ENCODE results near the gene ICOS.

The ICOS gene, protein sequence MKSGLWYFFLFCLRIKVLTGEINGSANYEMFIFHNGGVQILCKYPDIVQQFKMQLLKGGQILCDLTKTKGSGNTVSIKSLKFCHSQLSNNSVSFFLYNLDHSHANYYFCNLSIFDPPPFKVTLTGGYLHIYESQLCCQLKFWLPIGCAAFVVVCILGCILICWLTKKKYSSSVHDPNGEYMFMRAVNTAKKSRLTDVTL

DNA sequence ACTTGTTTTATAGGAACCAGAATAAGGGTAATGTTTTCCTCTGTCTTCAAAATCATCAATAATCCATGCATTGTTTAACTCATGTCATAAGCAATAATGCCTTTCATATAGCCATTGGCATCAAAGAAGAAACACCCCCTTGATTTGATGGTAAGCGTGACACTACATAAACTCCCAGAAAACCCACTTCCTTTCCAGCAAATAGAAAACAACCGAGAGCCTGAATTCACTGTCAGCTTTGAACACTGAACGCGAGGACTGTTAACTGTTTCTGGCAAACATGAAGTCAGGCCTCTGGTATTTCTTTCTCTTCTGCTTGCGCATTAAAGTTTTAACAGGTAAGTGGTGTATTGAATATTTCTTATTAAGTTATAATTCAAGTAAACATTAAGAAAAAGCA, at the start of gene ICOS:
Gene ICOS, plus strand, starts transcription at position 229 of the 400 bp plus-strand sequence. Its CDS starts 52 bp downstream, at position 281.
- no peak for DNase-seq (ENCODE audit: low read depth)

DNA sequence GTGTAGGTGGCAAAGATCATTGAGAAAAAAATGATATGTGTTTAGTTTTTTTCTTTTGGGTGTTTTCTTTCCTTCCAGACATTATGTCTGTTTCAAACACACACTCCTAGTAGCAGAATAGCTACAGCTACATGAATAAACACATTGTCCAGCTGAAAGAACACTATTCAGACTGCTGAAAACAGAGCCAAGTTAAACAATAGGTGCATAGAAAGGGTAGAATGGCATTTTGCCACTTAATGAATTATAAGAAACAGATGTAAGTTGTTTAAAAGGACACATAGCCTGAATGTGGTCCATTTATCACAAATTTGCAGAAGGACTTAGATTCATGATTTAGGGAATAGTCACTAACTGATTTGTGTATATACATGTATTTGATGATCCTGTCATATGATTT, 48.9 kb upstream of the ICOS start:
- DNase-seq (ENCODE audit: low read depth): no peak

DNA sequence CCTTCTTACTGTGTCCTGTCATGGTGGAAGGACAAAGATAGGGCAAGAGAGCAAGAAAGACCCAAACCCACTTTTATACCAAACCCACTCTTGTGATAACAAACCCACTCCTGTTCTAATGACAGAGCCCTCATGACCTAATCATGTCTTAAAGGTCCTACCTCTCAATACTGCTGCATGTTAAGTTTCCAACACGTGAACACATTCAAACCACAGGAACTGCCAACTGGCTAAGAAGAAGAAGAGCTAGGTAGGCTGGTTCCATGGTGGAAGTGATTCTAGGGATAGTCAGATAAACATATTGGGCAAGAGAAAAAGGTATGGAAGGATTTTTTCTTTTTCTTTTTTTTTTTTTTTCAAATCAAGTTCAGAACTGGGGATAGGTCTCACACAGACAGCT, 47.0 kb upstream of the ICOS start:
- DNase-seq (ENCODE audit: low read depth): no peak

DNA sequence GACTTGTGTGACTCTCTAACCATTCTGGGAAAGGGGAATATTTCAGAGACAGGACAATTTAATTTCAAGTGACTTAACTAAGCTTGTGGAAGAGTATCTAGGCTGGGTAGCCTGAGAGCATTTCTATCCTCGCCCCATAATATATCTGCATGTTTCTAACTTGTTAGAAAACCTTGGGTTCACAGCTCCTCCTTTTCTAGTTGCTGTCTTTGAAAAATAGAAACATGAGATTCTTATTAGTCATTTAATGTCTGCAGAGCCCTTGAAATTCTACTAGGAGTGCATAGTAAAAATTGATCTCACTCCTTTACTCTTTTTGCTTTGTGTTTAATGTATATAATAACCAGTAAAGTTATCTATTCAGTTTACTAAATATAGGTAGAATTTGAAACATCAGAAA, 46.6 kb upstream of the ICOS start:
- DNase-seq (ENCODE audit: low read depth): no peak

DNA sequence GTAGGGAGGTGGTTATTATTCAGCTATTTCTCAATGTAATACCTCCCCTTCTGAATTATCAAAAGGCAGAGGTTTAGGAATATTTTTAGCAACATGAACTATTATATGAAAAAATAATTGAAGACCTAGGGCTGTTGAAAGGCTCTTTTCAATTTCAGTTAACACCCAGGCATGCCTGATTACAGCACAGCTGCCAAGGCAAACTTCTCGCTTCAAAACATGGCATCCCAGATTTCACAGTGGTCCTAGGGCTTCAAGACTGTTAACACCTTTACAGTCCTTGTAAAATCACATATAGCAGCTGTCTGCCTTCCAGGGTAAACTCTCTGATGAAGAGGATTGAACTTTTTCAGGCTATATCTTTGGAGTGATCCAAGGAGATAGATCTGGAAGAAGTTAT, 45.8 kb upstream of the ICOS start:
- no peak for DNase-seq (ENCODE audit: low read depth)

DNA sequence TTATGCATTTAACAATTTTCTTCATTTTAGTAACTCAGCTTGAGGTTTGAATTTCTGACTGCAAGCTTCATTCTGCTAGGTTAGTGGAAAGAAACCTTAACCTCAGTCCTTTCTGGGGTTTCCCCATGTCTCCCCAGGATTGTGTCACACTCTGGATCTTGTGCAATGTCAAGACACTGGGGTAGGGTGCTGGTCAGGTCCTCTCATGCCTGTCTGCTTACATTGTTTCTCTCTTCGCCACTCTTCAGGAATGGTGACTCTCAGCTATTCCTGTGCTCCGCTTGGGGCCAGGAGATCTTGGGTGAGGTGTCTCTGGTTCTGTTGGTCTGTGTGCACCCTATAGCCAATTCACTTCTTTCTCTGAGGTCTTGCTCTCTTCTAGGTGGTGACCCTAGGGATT, 45.1 kb upstream of the ICOS start:
- DNase-seq (ENCODE audit: low read depth): no peak

DNA sequence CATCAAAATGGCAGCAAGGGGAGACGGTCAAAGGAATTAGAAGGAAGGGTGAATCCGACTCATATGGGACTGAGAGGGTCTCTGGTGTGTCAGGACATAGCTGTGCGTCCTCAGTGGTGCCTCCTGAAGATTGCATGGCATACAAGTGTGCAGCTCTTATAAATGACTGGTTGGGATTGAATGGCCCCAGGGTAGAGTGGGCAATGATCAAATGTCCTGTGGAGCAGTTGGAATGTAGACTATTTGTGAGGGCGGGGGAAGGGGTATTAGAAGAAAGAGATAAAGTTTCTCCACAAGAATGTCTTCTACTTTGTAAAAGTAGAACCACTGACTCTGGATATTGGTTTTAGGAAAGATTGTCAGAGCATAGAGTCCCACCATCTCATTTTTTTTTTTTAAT, 44.4 kb upstream of the ICOS start:
- DNase-seq (ENCODE audit: low read depth): no peak

DNA sequence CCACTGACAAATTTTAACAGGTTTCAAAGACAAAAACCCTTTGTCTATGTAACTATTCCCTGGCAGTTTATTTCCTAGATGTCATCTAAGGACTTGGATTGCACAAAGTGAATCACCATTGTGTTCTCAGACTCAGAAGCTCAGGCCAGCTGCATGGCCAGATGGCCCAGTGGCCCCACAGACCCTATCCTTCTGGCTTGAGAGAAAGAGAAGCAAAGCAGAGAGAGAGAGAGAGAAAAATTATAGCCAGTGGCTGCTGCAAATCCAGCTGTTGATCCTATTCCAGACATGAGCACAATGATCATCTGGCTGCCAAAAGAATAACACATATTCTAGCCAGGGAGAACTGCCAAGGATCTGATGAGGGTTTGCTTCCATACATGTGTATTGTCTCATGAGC, 43.2 kb upstream of the ICOS start:
- no peak for DNase-seq (ENCODE audit: low read depth)

DNA sequence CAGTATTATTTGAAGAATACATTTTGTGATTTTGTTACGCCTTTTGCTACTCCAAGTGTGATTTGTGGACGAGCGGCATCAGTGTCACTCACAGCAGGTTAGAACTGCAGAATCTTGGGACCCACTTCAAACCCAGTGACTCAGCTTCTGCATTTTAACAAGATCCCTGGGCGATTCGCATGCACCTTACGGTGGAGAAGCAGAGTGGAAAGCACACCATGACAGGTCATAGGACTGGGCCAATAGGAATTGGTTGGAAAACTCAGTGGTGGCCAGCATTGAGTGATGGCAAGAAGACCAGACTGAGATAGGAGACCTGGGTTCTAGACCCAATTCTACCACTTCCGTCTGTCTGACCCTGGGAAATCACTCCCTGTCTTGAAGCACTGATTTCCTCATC, 42.7 kb upstream of the ICOS start:
- no peak for DNase-seq (ENCODE audit: low read depth)

DNA sequence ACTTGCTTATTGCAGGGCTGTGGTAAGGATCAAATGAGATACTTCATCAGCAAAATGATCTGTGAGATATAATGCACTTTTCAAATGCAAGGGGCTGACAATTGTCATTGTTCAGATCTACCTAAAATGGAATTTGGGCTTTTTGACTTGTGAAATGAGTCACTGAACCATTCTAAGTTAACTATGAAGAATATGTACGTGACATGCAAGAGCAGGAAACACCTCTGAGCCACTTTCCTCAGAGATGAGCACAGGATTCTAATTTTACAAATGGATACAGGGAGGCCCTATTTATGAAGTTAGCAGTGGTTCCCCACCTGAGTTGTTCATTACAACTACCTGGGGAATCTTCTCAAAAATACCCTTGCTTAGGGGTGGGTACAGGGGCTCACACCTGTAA, 42.3 kb upstream of the ICOS start:
- no peak for DNase-seq (ENCODE audit: low read depth)

DNA sequence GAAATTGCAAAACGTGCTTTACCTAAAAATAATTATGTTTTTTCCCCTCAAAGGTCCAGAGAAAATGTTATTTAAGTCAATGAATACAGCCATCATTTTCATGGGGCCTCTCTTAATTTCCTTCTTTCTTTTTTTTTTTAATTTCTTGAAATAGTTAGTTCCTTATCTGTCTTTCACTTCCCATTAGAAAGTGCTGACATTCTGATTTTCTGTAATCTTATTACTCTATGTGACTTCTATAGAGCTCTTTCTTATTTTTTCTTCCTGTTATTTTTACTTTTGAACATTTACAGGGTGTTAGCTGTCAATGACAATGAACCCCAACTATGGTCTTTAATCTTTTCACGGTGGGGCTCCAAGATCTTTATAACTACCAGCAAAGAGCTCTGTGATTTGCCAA, 39.0 kb upstream of the ICOS start:
- DNase-seq (ENCODE audit: low read depth): no peak

DNA sequence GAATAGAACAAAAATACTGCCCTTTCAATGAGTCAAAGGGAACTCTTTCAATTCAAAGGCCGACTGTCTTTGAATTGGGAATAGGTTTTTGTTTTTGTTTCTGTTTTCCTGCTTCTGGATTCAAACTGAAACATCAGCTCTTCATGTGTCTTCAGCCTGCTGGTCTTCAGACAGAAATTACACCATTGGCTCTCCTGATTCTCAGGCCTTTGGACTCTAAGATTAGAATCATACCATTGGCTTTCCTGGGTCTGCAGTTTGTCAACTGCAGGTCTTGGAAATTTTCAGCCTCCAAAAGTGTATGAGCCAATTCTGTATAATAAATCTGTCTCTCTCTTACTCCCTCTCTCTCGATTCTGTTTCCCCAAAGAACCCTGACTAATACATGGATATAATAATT, 37.9 kb upstream of the ICOS start:
- no peak for DNase-seq (ENCODE audit: low read depth)

DNA sequence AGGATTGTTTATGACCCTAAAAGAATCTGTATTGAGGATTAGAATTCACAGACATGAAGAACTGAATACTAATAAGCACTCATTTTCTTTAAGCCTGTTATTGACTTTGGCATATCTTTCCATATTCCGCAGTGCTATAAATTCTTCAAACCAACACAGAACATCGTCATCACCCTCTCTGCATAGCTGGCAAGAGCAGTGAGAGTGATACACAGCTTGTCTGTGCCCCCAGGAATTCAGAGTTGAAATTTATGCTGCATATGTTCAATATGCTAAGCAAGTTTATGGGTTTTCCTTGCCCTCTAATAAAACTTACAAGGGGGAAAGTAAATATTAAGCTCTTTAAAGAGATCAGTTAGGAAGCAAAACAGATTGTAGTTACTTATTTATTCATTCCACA, 36.3 kb upstream of the ICOS start:
- DNase-seq (ENCODE audit: low read depth): no peak

DNA sequence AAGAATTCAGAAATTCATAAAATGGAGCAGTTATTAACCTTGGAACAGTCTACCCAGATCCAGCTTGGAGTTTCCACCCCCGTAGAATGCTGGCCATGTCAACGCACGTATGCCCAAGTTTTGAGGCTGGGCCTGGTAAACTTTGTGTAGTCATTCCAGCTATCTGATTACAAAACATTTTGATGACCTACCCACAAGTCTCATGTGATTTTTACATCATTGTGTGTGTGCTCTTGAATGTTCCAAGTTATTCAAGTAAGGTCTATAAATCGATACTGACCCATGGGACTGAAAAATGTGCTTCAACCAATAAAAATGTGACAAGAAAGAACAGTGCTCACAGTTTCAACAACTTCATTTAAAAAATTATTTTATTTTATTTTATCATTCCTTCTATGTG, 32.5 kb upstream of the ICOS start:
- DNase-seq (ENCODE audit: low read depth): no peak

DNA sequence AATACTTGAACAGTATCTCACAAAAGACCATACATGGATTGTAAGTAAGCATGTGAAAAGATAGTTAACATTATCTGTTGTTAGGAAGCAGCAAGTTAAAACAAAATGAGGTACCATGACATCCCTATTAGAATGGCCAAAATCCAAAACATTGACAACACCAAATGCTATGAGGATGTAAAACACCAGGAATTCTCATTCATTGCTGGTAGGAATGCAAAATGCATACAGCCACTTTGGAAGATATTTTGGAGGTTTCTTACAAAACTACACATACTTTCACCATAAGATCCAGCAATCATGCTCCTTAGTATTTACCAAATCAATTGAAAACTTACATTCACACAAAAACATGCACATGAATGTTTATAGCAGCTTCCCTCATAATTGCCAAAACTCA, 30.9 kb upstream of the ICOS start:
- DNase-seq (ENCODE audit: low read depth): no peak

DNA sequence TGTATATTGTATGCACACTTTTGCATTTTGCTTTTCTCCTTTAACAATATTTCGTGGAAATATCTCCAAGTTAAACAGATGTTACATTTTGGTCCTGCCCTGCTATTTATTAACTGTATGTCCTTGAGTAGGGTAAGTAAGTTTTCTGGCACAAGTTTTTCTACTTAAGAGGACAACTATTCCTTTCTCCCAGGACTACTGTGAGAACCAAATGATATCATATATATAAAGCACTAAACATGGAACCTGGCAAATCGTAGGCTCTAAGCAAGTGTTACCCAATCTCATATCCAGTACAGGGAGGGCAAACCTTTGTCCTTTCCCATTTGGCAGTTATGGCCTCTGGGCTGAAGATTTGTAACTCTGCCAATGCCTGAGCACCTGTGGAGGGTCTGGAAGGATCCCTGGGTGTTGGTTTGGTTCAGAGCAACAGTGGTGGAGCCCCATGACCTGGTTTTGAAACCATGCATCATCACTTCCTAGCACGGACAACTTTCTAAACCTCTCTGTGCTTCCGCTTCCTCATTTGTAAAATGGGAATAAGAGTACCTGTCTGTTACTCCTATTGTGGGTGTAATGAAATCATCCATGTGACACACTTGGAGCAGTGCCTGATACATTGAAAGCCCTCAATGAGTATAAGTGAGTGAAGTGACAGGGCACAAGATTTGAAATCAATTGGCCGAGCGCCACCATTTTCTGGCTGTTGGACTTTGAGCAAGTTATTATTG, 28.3 kb upstream of the ICOS start:
- no peak for DNase-seq (ENCODE audit: low read depth)

DNA sequence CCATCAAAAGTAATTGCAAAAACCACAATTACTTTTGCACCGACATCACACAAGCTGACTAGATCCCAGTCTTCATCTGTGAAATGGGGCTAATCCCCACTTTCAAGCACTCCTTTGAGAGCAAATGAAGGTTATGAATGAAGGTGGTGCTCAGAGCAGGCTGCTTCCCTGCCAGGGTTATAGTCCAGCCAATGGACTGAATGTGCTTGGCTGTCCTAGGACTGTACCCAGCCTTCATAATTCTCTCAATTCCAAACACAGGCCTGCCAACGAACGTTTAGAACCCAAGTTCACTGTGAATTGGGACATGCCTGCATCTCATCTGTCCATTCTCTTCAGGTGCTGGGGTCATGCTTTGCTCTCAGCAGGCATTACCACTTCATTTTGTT, 27.8 kb upstream of the ICOS start:
- no peak for DNase-seq (ENCODE audit: low read depth)

DNA sequence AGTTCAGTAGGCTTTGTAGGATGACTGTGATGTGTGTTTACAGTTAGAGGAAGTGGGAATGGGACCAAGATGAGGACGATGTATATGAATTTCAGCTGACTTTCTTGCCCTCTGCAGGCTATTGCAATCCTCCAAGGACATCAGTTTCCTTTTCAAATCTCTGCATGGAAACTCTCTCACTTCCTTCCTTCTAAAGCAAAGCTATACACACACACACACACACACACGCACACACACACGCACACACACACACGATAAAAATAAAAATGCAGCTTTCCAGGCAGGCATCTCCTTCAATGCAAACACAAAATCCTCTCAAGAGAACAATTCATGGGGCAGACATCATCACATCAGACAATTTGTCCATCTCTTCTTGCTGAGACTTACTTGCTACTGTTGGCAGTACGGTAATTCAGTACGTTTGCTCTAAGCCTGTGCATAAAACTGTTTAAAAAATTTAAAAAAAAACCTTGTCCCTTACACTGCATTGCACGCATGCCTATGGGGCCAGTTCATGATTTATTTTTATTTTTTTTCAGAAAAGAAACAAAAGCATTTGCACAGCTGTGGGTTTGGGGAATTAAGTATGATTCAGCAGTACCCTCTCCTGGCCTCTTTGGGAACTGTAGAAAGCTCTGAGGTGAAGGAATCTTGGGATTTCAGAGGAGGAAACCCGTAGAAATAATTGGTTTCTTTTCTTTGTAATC, 27.1 kb upstream of the ICOS start:
- no peak for DNase-seq (ENCODE audit: low read depth)

DNA sequence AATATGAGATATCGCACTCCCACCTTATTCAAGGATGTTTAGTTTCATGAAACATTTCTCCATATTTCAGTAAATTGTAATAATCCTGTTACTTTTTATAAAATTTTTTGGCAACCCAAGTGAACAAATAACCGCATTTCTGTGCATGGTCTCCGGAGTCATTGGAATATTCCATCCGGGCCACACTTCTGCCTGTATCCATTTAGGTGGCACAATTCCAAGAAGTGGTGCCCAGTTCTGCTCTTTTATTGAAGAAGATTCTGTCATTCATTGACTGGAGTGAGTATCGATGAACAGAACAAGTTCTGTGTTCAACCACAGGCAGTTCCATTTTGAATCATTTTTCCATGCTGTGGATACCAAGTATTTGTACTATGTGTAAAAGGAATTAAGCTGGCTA, 26.6 kb upstream of the ICOS start:
- DNase-seq (ENCODE audit: low read depth): no peak

DNA sequence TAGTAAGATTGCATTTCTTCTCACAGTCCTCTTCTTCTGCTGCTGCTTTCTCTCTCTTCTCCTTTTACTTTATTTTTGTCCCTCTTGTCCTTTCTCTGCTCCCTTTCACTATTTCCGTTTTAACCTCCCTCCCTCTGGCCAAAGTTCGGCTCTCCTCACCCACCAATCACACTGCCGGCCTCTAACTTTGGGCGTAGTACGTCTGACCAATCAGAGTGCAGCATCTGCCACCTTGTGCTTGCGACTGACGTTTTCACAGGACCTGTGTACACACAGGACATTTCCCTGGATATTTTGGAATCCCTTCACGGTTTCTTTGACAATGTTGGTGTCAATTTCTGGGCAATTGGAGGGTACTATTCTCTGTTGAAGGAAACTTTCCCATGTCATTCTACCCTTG, 22.6 kb upstream of the ICOS start:
- DNase-seq (ENCODE audit: low read depth): no peak

DNA sequence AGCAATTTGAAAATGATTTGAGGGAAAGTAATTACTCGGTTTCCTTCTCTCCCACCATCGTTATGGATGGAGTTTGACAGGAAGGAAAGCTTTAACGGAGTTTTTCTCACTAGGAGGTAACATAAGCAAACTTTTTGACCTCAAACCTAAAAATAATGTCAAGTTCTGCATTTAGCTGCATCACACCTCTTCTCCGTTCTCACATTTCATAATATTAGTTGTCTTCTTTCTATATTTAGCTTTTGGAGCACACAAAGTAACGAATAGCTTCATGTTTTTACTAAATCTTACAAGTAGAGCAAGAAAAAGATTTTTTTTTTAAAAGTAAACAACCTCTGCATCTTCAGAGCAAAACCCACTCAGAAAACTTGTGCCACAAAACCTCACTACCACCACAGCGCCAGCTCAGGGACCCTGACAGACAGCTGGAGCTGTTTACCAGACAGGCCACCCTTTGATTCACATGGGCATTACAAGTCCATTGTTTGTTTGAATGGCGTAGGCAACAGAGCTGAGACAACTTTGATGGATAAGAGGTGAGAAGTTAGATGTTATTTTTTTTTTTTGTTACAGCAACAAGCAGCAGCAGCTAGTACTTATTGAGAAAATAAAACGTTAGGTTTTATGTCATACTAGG, 21.9 kb upstream of the ICOS start:
- DNase-seq (ENCODE audit: low read depth): no peak

DNA sequence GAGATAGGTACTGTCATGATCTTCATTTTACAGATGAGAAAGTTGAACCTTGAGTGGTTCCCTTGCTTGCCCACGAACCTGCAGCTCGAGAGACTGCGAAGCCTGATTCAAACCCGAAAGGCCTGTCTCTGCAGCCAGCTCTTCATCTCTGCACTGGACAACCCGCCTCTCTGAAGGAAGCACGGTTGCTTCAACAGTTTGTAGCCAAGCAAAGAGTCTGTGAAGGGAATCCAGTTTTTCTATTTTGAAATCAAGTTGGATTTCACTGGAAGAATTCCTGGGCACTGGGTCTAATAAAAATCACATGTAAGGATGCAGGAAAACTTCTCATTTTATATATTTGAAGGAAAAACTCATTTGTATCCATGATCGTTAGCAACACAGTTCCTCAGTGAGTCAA, 21.3 kb upstream of the ICOS start:
- DNase-seq (ENCODE audit: low read depth): no peak

DNA sequence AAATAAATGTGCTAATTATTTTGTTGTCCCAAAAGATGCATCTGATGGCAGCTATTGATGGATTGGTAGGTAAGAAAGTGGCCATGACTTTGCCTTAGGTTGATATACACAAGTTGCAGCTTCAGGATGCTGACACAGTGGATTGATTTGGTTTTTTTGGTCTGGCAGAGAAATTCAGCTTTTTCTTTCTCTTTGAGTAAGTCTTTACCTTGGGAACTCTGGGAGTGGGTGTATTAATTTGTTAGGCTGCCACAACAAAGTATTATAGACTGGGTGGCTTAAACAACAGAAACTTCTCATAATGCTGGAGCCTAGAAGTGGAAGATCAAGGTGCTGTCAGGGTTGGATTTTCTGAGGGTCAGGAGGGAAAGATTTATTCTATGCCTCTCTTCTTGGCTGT, 19.8 kb upstream of the ICOS start:
- no peak for DNase-seq (ENCODE audit: low read depth)
